GM18868 (cell line): ENCODE measurements around the gene LTK.

Source experiments
- ATAC-seq: cut with Tn5 transposase; IDR thresholded peaks from one replicate; pipeline ENCODE4 v1.9.1; 2021; ENCODE audit warnings: mild to moderate bottlenecking, moderate library complexity; ENCODE audit not compliant: unreplicated experiment

LTK gene

DNA sequence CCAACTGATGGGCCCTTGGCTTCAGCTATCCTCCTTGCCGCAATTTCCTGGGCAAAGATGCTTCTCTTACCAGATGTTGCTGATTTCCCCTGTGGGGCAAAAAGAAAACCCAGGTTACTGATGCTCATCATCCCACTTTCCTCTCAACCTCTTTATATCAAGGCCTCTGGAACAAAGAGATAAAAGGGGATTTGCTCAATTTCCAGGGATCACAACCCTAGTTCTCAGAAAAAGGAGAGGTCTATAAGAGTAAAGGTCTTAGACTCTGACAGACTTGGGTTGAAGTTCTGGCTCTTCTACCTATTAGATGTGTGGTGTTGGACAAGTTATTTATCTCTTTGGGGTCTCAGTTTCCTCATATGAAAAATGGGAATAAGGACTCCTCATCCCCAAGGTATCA, 21.9 kb upstream of the LTK start:
- ATAC-seq: no peak

DNA sequence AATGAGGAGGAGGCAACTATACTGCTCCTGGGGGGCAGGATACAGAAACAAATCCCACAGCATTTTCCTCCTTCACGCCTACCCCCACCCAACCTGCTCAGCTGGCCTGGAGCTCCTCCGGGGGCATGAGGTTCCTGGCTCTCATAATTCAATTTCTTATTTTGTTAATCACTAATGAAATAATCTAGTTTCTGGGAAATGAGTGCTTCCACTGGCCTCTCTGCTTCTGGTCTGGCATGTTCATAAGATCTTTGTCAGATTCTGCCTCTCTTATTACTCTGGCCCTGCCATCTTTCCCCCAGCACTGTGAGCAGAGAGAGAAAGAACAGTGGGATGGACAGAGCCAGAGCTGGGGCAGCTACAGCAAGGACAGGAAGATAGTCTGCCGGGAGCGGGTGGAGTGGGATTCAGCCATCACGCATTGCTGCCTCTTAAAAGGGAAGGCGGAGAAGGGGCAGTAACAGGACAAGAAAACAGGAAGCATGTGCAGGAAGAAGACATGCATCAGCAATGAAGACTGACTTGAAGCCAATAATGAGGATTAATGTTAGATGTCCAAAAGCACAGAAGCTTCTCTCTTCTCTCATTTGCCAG, 16.8 kb upstream of the LTK start:
- no peak for ATAC-seq

DNA sequence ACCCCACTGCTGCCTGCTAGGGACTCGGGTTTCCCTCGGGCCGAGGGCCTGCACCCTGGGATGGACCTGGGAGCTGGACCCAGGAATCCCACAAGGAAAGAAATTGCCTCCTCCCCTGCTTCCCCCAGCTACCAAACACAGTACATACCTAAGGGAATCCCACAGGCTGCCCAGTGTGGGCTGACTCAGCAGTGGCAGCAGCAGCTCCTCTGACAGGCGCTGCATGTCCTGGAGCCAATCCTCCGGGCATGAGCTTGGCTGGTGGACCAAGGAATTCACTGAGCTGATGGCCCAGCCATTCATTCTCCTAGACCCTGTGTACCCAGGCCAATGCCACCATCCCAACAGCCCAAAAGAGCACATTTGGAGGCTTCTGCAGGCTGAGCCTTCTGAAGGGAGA, 9.5 kb upstream of the LTK start:
- ATAC-seq: no peak

DNA sequence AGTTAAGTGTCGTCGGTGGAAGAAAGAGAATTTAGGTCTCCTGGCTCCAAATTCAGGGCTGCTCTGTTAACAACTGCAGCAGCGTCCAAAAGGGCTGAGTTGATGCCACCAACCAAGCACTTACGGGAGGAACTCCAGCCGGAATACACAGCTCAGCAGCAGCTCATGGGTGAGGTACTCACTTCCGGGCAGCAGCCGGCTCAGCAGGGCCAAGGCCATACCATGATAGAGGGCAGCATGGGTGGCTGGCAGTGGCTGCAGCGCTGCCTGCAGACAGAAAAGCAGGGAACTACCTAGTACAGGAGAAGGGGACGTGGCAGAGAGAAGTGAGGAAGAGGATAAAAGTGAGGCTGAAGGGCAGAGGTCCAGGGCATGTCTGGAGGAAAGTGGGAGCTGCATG, 8.0 kb upstream of the LTK start:
- no peak for ATAC-seq

DNA sequence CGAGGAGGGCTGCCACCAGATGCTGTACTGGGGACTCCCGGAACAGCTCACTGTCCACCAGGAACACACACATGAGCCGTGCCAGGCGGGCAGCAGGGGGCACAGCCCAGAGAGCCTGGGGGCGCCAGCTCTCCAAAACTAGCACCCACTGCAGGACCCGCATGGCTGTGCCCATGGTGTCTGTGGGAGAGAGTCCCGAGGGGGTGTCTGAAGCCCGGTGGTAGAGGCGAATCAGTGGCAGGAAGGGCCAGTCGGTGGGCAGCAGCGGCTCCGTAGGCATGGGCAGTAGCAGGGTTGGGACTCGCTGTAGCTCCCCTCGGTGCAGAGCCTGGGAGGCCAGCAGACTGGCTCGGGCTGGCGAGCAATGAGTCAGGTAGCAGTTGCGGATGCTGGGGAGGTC, 7.0 kb upstream of the LTK start:
- no peak for ATAC-seq

DNA sequence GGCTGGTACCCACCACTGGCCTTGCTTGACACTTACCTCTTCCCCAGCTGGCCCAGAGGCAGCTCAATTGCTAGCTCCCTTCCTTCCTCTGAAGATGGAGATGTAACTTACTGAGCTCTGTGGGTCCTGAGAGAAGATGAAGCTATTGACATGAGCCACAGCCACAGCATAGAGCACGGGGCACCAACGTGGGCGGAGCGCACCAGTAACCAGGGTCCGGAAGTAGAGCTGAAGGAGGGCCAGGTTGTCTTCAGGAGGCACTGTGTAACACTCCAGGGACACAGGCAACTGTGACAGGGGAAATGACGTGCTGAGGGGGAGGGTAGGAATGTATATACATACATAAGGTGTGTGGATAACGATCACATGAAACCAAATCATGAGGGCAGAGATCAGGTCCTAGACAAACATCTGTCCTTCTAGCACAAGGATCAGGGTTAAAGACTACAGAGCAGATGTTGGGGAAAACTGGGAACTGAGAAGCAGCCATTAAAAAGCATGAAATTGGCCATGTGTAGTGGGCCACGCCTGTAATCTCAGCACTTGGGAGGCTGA, 4.3 kb upstream of the LTK start:
- ATAC-seq: no peak

DNA sequence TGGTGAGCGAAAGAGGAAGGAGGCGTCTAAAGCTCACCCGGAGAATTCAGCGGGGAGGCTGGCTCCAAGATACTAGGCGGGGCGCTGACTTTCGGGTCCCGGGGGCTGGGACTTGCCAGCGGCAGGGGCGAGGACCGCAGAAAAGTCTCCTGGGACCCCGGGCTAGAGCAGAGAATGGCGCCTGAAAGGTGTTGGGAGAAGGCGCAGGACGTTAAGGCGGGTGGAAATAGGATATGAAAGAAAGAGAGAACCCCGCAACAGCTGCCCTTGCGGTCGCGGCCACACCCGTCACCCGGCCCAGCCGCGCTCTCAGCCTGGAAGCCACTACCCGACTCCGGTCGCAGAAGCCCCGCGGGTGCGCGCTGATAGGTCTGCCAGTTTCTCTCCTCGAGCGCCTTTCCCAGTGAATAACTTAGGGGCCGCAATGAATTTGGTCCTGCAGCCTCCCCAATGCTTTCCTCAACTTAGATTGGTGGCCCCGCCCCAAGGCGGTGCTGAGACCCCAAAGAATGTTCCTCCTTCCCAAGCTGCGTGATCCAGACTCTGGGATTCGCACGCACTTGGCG, 604 bp downstream of the LTK start:
- ATAC-seq: no peak

DNA sequence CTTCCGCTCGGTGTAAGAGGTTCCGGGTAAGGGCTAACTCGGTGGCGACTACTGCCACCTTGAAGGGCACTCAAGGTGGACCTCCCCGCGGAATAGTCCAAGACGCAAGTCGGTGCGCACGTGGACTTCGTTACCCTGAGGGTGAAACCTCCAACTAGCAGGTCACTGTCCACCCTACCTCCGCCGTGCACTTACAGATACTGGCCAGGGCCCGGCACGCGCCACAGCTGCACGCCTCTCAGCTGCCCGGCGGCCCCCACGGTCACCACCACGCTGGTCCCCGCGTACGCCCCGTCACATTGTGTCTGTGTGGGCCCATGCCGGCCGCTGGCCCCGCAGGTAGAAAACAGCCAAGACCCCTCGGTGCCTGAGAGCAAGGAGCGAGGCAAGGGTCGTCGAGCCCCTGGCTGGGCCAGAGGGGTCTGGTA, 1.1 kb downstream of the LTK start:
- ATAC-seq: no peak

DNA sequence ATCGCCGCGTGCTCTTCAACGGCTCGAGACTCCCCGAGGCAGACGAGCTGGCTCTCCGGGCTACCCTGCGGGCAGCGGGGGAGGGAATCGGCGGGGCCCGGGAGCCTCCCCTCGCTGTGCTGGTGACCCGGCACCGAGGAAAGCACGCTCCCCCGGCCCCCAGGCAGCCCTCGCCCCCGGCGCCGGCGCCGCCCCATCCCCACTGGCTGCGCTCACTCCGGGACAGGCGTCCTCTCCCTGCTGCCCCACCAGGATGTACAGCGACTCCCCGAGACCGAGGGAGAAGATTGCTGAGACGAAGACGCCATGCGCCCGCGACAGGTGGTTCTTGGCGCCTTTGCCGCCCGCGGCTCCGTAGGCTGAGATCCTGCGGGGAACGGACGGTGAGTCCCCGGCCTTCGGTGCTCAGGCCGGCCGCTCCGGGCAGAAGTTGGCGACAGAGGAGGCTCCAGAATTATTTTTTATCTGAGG, 1.7 kb downstream of the LTK start:
- ATAC-seq: no peak

DNA sequence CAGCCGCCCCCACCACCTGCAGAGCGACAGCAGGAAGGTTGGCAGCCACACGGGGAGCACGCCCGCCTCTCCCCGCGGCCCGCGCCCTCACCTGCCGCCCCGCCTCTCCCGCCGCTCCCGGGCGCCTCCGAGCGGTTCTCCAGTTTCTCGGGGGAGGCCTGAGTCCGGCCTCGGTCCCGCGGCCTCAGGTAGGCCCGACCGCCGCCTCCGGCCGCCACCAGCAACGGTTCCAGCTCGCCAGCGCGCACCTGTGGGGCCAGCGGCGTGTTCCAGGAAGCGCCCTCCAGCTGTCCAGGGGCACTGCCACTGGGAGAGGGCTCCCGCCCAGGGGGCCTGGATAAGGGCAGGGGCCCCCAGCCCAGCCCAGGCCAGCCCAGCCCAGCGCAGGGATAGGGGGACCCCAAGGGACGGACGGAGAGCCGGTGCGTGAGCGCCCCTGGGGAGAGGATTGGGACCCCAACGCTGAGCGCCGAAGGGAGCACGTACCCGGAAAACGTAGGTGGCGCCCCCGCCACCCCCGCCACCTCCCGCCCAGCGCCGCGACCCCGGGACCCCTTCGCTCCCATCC, 2.2 kb downstream of the LTK start:
- no peak for ATAC-seq

DNA sequence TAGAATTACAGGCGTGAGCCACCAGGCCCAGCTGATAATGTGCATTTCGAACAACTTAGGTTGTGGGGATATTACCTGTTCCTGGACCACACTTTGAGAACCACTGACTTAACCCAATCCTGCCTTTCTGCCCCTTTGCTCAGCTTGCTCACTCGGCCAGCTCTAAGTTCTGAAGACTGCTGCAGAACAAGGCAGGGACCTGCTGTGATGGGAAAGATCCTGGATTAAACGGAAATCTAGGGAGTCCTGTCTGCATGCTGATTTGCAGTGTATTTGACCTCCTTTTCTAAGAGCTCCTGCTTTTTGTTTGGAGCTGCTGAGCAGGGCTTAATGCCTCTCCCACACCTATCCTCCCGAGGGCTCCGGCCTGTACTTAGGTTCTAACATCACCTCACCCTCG, 2.9 kb downstream of the LTK start:
- ATAC-seq: no peak

DNA sequence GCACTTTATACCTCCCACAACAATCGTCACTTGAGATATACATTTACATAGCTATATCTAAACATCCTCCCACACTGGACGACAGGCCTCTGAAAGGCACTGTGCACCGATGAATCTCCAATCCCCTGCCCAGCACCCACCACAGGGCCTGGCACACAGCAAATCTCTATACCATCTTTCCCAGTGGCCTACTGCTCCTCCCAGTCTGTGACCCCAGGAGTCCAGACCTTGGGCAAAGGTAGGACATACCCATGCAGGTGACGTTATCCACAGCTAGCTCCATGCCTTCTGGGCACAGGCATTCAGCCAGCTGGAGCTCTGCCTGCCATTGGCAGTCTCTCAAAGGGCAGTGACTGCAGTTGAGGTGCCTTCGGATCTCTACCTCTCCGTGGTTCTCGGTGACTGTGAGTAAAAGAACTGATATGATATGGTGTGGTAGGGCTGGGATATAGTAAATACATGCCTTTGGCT, 5.8 kb downstream of the LTK start:
- ATAC-seq: no peak

DNA sequence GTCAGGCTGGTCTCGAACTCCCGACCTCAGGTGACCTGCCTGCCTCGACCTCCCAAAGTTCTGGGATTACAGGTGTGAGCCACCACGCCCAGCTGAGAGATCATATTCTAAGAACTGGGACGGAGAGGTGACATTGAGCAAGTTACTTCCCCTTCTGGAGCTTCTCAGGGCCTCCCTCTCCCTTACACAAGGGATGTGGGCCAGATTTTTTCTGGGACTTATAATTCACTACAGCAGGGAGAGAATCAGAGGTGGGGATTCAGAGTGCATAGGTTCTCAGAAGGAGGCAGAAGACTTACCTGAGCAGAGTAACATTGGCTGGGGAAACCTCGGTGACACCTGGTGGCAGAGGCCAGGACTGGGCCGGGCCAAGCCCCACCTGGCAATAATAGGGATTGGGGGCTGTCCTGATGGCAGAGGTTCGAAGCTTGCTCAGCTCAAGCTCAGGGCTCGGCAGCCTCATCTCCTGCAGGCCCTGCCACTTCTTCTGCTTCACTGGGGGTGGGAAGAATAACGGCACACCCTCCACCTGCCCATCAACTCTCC, 6.8 kb downstream of the LTK start:
- ATAC-seq: no peak

DNA sequence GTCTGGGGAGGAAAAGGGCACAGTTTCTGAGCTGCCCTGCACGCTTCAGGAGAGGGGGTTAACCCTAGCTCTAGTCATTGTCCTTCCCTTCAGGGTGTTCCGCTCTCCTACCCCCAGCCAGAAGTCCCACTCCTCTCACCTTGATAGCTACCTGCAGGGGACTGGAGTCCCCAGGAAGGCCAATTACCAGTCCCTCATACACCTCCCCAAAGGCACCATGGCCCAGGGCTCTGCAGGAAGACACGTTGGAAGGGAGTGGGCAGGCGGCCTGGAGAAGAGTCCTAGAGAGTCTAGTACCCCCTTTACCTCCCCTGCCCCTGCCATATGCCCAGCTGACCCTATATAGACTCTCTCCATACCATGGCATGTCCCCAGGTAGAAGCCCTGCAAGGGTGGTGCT, 7.9 kb downstream of the LTK start:
- no peak for ATAC-seq

DNA sequence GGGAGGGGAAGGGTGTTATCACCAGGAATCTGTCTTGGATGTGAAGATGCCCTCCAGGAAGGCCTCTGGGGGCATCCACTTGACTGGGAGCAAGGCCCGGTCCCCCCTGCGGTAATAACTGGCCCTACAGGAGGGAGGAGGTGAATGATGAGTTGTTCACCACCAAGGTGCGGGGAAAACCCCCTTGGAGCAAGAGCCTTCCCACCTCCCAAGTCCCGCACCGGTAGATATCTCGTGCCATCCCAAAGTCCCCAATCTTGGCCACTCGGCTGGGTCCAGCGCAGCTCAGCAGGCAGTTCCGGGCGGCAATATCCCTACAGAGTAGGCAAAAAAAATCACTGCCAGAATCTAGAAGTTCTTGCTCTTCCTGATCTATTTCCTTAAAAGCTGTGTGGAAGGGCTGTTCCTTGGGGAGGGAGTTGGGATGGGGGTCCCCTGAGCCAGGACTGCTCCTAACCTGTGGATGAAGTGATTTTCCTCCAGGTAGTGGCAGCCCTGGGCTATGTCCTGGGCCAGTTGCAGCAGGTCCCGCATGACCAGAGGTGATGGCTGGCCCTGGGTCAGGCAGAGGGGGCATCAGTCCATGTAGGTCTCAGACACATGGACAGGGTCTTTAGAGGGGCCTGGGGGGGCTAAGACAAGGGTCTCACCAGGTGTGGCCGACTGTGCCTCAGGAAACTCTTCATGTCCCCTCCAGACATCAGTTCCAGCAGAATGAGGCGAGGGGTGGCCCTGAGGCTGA, 8.7 kb downstream of the LTK start:
- no peak for ATAC-seq

DNA sequence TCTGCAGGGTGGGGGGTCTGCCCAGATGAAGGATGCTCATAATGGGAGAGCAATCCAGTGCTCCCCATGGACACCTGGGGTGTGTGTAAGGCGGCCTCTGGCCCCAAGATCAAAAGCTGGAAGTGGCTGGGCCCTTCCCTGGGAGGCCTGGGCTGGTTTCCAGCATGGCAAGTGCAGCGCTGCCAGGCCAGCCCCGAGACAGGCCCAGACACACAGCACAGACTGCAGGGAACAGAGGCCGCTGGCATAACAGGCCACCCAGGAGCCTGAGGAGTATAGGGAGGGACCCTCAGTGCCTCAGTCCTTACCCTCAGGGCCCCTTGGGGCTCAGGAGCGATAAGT, 10.0 kb downstream of the LTK start:
- no peak for ATAC-seq

DNA sequence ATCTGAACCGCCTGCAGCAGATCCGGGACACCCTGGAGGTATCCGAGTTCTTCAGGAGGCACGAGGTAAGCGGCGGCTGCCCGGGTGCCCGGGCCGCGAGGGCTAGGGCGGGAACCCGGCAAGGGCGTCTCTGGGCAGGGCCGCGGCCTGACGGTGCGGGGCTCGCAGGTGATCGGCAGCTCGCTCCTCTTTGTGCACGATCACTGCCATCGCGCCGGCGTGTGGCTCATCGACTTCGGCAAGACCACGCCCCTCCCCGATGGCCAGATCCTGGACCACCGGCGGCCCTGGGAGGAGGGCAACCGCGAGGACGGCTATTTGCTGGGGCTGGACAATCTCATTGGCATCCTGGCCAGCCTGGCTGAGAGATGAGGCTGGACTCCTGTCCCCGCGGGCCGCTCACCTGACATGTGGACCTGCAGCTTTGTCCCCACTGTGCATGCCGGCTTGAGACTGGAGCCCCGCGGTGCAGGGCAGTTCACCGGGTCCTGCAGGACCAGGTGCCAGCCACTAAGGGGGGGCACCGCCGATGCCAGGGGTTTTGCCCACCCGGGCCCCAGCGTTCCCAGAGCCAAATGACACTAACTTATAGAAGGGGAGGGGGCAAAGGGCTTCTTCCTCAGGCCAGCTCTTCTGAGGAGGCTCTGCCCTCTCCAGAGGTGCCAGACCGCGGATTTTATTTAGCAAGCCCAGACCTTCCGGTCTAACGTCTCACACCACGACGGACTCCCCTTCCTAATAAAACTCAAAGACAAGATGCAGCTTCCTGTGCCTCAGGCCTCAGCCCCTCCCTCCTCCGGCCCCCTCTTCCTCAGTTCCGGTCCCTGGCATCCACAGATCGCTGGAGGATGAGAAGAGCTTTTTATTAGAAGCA, 10.6 kb downstream of the LTK start:
- ATAC-seq: no peak

DNA sequence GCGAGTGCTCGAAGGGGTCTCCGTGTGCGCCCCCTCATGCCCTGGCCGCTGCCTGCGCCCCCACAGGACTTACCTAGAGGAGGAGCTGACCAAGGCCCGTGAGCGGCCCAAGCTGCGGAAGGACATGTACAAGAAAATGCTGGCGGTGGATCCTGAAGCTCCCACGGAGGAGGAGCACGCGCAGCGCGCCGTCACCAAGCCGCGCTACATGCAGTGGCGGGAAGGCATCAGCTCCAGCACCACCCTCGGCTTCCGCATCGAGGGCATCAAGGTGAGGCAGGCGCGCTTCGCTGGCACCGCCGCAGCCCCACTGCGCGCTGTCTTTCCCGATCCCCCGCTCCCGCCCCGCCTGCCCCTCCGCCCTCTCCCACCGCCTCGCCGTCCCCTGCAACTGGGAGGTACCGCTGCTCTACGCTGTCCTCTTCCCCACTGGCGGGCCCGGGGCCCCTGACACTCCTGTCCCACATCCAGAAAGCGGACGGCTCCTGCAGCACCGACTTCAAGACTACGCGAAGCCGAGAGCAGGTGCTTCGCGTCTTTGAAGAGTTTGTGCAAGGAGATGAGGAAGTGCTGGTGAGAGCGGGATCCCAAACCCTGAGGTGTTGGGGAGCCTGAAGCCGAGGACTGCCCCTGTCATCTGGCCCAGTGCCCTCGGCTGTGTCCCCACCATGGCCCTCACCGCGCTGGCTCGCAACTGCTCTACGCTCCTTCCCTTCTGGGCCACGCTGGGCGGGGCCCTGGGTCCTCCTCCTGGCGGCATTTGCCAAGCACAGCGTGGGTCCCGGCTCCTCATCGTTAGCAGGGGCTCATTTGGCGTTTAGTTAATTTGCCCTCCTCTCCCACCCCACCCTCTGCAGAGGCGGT, 11.5 kb downstream of the LTK start:
- ATAC-seq: no peak

DNA sequence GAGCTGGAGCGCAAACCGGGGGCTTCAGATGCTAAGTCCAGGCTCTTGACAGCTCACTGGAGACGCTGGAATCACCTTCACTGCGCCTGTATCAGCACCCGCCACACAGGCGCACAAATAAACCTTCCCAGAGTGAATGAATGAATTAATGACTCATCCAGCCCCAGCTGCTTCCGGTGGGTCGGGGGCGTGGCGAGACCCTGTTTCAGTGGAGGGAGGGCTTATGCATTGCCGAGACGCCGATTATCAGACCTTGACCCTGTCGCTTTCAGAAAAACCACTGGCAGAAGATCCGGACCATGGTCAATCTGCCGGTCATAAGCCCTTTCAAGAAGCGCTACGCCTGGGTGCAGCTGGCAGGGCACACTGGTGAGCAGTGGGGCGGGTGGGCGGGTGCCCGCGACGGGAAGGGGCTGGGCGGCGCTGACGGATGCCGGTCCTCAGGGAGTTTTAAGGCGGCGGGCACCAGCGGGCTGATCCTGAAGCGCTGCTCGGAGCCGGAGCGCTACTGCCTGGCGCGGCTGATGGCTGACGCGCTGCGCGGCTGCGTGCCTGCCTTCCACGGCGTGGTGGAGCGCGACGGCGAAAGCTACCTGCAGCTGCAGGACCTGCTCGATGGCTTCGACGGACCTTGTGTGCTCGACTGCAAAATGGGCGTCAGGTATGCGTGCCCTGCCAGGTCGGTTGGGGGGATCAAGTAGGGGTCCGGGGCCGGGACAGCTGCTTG, 12.3 kb downstream of the LTK start:
- ATAC-seq: no peak
